HG03575 (cell line): ENCODE data around the gene INPP5A.
"Not testable (repeated sequence)": the region's sequence is repeated elsewhere in the genome, so short reads cannot be mapped to it uniquely, and the experiment has no call there.

Experiments used
- ATAC-seq: cut with Tn5 transposase; IDR thresholded peaks from one replicate; pipeline ENCODE4 v1.9.1; 2021; ENCODE audit not compliant: unreplicated experiment, insufficient number of reproducible peaks, low FRiP score; ENCODE audit errors: extremely low read depth

Gene INPP5A

GRCh38 chr10:132797986-132798385 lies 260.4 kb downstream of the INPP5A start:
- not testable (repeated sequence) for ATAC-seq

GRCh38 chr10:132798403-132798802 lies 260.8 kb downstream of the INPP5A start:
- no peak for ATAC-seq

GRCh38 chr10:132798876-132799275 lies 261.3 kb downstream of the INPP5A start:
- no peak for ATAC-seq

GRCh38 chr10:132799865-132800264 lies 262.3 kb downstream of the INPP5A start:
- no peak for ATAC-seq

GRCh38 chr10:132802048-132802447 lies 264.5 kb downstream of the INPP5A start:
- ATAC-seq, result no peak

GRCh38 chr10:132802694-132803320 lies 265.2 kb downstream of the INPP5A start:
- no peak for ATAC-seq

- no peak for ATAC-seq
These were observed 266.0 kb downstream of the INPP5A start for GRCh38 chr10:132803416-132804210.

GRCh38 chr10:132804287-132804686 lies 266.7 kb downstream of the INPP5A start:
- no peak for ATAC-seq

- ATAC-seq, result no peak
These were observed 267.3 kb downstream of the INPP5A start for GRCh38 chr10:132804785-132805426.

GRCh38 chr10:132805599-132805998 lies 268.0 kb downstream of the INPP5A start:
- no peak for ATAC-seq

- no peak for ATAC-seq
These were observed 268.5 kb downstream of the INPP5A start for GRCh38 chr10:132806110-132806509.

GRCh38 chr10:132806561-132807003 lies 269.0 kb downstream of the INPP5A start:
- no peak for ATAC-seq

- ATAC-seq, result no peak
These were observed 270.0 kb downstream of the INPP5A start for GRCh38 chr10:132807621-132808049.

- no peak for ATAC-seq
These were observed 271.0 kb downstream of the INPP5A start for GRCh38 chr10:132808383-132809231.

GRCh38 chr10:132809232-132810140 lies 271.9 kb downstream of the INPP5A start:
- no peak for ATAC-seq

- ATAC-seq, result no peak
These were observed 272.7 kb downstream of the INPP5A start for GRCh38 chr10:132810141-132810806.

- ATAC-seq, result no peak
These were observed 273.5 kb downstream of the INPP5A start for GRCh38 chr10:132810807-132811700.
